LNCAP (cell line): ENCODE measurements around the gene SYT12.

Experiments used
- TF ChIP-seq, protein P1 (sequence below): fragments of 450-650 bp; IDR thresholded peaks from 2 replicates; pipeline ENCODE4 v1.5.1; 2017; ENCODE audit warnings: mild to moderate bottlenecking

Gene SYT12

DNA sequence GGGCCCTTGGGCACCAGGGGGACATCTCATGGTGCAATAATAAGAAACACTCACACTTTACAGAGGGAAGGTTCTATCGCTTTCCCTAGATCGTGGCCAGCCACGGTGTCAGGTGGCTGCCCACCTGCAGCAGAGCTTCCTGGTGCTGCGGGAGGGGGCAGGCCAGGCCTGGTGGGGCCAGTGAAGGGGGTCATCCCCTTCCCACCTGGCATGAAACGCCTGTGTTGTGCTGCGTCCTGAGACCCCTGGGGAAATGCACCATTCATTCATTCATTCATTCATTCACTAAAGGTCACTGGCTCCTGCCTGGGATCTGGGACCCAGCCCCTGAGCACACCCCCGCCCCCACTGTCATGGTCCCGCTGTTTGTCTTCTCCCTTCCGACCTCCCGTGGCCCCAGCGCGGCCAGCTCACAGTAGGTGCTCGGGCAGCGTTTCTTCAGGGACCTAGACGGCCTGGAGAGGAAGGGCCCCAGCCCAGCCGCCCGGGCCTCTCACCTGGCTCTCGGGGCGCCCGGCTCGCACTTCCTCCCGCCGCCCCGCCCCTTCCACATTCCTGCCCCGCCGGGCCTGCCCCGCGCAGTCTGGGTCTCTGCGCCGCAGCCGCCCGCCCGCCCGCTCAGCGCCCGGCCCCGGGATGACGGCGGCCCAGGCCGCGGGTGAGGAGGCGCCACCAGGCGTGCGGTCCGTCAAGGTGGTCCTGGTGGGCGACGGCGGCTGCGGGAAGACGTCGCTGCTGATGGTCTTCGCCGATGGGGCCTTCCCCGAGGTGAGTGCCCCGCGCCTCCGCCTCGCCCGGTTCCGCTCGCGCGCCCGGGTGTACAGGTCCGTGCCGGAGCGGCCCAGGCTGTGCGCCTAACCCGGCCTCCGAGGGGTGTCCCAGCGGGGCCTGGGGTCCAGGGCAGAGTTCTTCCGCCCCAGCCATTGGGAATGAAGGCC, 33.6 kb downstream of the SYT12 start, which contains the start of gene RHOD:
Gene RHOD, plus strand, starts transcription at position 581 of the 938 bp plus-strand sequence. Its CDS starts 56 bp downstream, at position 637.
- TF ChIP-seq, protein P1, sequence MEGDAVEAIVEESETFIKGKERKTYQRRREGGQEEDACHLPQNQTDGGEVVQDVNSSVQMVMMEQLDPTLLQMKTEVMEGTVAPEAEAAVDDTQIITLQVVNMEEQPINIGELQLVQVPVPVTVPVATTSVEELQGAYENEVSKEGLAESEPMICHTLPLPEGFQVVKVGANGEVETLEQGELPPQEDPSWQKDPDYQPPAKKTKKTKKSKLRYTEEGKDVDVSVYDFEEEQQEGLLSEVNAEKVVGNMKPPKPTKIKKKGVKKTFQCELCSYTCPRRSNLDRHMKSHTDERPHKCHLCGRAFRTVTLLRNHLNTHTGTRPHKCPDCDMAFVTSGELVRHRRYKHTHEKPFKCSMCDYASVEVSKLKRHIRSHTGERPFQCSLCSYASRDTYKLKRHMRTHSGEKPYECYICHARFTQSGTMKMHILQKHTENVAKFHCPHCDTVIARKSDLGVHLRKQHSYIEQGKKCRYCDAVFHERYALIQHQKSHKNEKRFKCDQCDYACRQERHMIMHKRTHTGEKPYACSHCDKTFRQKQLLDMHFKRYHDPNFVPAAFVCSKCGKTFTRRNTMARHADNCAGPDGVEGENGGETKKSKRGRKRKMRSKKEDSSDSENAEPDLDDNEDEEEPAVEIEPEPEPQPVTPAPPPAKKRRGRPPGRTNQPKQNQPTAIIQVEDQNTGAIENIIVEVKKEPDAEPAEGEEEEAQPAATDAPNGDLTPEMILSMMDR, result no peak

DNA sequence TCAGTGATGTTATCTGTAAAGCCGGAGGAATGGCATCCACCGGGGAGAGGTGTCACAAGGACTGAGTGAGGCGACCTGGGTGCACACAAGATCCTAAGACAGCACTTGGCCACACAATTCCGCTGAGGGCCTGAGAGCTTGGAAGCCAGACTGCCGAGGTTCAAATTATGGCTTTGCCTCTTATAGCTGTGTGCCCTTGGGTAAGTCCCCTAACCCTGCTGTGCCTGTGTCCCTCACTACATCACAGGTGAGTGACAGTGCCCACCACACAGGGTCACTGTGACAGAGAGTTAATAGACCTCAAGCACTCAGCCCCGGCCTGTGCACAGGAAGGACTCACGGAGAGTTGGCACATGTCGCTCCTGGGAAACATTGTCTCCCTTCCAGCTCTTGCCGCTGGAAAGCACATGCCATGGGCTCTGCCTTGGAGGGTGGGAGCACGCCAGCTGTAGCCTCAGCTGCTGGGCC, 34.3 kb downstream of the SYT12 start:
- TF ChIP-seq, protein P1, result no peak

DNA sequence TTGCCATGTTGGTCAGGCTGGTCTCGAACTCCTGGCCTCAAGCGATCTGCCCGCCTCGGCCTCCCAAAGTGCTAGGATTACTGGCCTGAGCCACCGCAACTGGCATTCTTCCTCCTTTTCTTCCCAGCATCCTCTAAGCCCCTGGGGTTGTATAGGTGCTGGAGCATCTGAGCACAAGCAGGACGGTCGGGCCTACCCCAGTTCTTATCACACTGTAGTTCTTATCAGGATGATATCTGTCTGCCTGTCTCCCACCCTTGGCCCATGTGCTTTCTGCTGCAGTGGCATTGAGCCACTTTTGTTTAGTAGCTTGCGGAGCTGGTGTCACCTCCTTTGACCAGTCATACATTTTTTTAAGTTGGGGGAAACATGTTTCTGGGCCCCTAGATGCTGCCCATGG, 35.6 kb downstream of the SYT12 start:
- TF ChIP-seq, protein P1, result no peak

DNA sequence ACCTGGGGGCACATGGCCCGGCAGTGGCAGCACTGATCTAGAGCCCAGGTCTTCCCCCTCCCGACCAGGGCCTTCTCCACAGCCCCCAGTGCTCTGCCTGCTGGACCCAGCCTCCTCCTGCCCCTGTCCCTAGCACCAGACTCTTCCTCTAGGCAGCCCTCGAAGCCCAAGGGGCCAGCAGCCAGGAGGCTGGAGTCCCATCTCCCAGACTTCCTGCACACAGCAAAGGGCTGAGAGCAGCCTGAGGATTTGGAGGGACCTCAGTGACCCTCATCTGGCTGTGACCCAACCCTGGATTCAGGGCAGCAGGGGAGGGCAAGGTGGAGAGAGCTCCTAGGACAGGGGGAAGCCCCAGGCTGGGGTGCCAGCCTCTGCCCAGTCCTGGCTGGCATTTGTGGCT, 36.7 kb downstream of the SYT12 start:
- TF ChIP-seq, protein P1, result no peak

DNA sequence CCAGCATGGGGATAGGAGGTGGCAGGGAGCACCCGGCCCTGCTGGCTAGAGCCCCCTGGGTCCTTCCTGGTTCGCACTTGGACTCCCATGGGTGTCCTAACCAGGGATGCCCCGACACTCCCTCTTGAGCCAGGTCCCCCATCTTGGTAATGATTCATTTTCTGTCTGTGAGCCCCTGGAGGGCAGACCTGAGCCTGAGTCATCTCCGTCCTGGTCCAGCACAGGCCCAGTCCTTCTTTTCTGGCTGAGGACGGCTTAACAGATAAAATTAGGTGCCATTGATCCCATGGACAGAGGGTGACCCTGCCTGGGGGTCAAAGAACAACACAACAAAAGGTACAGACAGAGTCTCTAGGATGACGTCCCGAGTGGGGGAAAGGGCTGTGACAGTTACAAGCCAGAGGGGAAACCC, 37.2 kb downstream of the SYT12 start:
- TF ChIP-seq, protein P1, result no peak

DNA sequence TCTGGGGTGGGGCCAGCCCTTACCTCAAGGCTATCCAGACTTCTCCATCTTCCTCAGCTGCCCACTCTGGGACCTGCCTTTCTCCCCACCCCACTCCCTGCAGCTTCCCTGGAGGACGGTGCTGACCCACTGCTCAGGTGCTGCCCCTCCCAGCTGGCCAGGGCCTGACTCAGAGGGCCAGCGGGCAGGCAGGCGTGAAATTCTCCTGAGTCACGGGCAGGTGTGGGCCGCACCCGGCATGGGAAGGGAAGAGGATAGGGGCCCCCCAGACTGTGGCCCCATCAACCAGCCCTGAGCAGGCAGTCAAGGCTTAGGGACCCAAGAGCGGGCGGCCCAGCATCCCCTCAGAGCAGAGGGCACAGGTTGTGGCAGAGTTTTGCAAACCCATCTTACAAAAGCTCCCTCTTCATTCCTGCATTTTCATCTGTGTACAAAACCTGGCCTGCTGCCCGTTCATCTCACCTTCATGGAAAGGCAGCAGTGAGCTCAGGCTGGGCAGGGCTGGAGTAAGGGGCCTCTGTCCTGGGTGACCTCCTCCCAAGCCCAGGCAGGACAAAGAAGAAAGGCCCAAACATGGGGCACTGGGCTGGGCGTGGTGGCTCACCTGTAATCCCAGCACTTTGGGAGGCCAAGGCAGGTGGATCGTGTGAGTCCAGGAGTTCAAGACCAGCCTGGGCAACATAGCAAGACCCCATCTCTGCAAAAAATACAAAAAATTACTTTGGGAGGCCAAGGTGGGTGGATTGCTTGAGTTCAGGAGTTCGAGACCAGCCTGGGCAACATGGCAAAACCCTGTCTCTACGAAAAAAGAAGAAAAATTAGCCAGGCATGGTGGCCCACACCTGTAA, 39.8 kb downstream of the SYT12 start:
- TF ChIP-seq, protein P1, result no peak

DNA sequence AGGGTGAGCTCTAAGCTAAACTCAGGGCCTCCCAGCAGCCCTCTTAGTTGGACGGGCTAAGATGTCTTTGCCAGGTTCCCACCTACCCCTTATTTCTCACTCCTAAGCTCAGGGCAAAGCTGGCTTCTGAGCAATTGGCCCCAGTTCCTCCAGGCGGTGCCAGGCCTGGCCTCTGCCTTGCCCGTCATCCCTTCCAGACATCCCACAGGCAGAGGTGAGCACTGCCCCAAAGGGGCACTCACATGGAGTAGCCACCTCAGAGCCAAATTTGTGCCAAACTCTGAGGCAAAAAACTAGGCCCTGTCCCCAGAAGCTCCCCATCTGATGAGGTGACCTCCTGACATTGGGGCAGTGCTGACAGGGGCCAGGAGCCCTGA, 43.4 kb downstream of the SYT12 start:
- TF ChIP-seq, protein P1, result no peak
